Activated CD4-positive, alpha-beta T cell treated with anti-CD3 and anti-CD28 coated beads, Interleukin-2, amount 50 U/mL, for 4 hours (primary cell): ENCODE results near the gene RRAD.
"Not testable (repeated sequence)": the region's sequence is repeated elsewhere in the genome, so short reads cannot be mapped to it uniquely, and the experiment has no call there.

Source experiments
- DNase-seq, 2 experiments: peaks; one replicate each; pipeline ENCODE4 v3.0.0-alpha.2; 2020

The RRAD gene

GRCh38 chr16:66950971-66951790 is 25.8 kb upstream of the RRAD start:
- DNase-seq = no peak

DNA sequence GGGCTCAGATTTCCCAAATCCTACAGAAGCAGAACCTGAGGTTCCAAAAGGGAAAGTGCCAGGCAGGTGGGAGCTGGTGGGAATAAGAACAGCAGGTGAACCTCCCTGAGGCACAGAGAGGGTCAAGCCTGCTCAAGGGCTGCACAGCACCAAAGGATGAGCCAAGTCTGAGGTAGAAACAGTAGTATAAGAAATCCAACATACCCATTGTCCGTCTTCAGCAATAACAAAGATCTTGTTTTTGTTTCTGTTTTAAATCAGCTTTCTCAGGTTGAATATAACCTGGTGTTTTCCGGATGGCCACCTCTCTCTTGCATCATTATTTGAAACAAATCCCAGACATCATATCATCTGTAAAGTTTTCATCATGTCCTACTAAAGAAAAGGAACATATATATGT is 25.1 kb upstream of the RRAD start:
- no peak for DNase-seq

- no peak for DNase-seq
Measured at GRCh38 chr16:66949472-66949871, 24.1 kb upstream of the RRAD start.

DNA sequence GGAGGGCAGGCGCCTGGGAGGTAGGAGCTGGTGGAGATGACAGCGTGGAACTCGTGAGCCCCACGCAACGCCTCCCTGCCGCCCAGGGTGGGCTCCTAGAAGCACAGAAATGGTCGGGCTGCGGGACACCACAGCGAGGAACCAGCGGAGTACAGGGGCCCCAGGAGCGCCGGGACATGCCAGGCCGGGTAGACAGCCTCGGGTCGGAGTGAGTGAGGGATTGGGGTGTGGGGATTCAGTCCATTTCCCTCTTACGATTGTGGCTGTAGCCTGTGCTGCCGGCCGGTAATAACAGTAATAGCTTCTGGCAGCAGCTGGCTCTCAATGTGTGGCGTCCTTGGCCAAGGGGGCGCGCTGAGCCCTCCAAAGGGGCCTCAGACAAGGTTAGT is 23.5 kb upstream of the RRAD start:
- DNase-seq = no peak

DNA sequence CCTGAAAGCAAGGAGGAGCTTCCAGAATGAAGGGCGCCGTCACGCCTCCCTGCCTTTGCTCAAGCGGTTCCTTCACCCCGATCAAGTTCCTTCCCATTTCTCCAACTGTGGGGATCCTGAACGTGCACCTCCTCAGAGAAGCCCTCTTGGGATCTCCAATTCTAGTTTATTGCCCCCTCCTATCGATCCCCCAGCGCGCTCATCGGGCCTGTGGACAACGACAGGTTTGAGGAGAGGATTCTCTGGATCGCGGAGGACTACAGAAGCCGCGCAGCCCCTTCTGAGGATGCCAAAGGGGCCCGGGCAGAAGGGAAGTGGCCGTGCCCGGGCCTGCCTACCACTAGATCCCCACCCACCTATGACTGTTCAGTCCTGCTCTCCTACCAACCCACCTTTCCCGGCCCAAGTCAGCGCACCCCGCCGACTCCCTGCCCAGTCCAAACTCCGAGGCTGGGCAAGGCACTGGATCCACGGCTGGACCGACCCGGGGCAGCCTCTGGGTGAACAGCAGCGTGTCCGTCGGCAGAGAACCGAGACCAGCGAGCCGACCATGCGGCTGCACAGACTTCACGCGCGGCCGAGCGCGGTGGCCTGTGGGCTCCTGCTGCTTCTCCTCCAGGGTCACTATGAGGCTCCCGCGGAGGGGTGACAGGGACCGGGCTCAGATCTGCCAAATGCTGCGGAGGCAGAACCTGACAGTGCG is 22.9 kb upstream of the RRAD start:
- no peak for DNase-seq

DNA sequence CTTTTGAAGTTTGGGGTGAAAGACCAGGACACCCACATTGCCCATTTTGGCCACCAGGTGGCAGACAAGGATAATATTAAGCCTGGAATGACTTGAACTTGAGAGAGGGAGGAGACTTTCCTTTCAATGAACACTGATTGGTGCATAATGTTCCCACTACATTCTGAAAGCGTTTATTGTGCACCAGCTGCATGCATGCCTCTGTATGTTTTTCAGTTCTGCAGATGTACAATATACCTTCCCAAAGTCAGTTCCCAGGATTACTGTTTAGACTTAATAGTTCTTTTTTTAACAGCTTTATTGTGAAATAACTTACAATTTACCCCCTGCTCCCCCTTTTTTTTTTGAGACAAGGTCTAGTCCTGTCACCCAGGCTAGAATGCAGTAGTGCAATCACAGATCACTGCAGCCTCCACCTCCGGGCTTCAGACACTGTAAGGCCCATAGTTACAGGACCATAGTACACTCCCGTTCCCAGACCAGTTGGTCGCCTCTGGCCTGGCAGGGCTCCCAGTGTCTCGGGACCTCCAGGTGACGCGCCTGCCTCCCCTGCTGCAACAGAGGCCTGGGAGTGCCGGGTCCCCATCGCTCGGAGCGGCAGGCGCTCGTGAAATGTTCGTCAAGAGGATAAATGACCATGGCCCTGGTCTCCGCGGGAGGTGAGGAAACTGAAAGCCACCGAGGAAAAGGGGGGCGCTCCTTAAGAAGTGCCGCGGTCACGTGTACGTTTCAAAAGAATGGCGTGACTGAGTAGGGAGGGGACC is 22.1 kb upstream of the RRAD start:
- peak; percentile 82 to 87 for DNase-seq

GRCh38 chr16:66946974-66947301 is 21.6 kb upstream of the RRAD start:
- no peak for DNase-seq

- DNase-seq = no peak
Measured at GRCh38 chr16:66946541-66946940, 21.2 kb upstream of the RRAD start.

DNA sequence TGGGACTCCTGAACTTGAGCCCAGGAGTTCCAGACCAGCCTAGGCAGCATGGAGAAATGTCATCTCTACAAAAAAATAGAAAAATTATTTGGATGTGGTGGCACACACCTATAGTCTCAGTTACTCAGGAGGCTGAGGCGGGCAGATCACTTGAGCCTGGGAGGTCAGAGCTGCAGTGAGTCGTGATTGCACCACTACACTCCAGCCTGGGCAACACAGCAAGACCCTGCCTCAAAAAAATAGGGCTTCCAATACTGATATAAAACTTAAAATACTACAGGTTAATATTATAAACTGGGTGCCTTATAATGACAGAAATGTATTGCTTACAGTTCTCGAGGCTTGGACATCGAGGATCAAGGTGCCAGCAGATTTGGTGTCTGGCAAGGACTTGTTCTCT is 20.6 kb upstream of the RRAD start:
- DNase-seq = no peak

GRCh38 chr16:66944971-66945370 is 19.6 kb upstream of the RRAD start:
- DNase-seq = not testable (repeated sequence)

DNA sequence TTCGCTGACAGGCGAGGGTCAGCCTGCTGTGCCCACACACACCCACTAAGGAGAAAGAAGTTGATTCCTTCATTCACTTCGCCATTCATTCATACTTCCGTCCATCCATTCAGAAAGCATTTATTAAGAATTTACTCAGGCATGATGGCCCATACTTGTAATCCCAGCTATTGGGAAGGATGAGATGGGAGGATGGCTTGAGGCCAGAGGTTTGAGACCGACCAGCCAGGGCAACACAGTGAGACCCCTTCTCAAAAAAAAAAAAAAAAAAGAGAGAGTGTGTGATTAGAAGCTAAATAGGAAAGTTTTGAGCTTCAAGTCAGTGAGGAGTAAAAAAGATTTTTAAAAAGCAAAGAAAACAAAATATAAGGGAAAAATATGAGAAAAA is 18.7 kb upstream of the RRAD start:
- DNase-seq = no peak

DNA sequence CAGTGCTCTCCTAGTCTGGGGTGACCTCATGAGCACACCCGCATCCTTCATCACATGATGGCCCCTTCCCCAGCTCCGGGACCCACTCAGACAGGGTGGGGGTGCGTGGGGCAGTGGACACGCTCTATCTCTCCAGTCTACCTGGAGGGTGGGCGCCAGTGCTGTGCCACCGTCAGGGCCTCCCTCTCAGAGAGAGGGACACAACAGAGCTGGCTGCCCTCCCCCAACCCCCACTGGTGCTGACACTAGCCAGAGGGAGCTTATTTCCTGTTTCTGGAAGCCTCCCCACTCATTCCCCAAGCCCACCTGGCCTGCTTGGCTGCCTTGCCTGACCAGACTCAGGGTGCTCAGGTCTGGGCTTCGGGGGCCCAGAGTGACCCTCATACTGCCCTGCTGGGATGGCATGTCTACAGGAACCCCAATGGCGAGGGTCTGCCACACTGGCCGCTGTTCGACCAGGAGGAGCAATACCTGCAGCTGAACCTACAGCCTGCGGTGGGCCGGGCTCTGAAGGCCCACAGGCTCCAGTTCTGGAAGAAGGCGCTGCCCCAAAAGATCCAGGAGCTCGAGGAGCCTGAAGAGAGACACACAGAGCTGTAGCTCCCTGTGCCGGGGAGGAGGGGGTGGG is 18.2 kb upstream of the RRAD start:
- DNase-seq = no peak

DNA sequence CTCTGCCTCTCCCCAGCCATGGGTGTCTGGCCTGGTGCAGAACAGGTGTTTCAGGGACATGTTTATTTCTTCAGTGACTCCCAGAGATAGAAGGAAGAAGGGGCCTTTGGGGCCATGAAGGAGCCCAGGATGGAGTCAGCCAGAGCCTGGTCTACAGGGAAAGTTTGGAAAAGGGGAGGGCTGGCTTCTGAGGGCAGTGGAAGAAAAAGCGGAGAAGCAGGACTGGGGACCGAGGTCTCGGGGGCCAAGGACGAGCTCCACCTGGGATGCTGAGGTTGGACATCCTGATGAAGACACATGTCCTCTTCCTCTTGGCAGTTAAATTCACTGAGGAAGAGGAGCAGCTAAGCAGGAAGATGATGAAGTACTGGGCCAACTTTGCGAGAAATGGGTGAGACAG is 17.6 kb upstream of the RRAD start:
- DNase-seq = no peak

GRCh38 chr16:66940236-66940635 is 14.9 kb upstream of the RRAD start:
- no peak for DNase-seq

GRCh38 chr16:66939366-66939765 is 14.0 kb upstream of the RRAD start:
- DNase-seq = no peak

- no peak for DNase-seq
Measured at GRCh38 chr16:66937725-66938337, 12.5 kb upstream of the RRAD start.

DNA sequence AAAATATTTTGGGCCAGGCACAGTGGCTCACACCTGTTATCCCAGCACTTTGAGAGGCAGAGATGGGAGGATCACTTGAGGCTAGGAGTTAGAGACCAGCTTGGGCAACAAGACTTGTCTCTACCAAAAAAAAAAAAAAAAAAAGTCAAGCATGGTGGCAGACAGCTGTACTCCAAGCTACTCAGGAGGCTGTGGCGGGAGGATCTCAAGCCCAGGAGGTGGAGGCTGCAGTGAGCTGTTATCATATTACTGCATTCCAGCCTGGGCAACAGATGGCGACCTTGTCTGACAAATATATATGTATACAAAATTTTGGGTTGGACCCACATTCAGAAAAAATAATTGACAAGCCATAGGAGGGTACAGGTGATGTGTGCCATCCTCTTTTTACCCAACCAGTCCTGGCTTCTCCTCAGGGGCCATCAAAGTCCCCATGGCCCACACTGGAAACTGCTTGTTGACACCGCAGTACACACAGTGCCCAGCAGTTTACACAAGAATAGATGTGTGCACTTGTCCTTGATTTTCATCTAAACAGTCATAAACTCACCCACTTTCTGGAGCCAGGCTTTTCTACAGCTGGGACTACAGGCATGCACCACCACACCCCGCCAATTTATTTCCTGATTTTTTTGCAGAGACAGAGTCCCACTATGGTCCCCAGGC is 11.7 kb upstream of the RRAD start:
- DNase-seq = no peak

DNA sequence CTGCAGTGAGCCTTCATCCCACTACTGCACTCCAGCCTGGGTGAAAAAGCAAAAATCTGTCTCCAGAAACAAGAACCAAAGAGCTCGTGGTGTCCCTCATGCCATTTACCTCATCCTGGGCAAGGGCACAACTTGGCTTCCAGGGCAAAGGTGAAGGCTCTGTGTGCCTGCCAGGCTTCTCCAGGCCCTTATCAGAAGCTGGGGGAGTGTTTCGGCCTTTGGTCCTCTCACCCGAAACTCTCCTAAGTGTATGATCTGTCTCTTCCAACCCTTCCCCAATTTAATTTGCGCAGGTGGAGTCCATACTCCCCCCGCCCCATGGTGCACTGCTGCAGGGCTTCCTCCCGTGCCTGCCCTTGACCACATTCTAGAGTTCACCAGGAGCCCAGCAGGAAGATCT is 11.1 kb upstream of the RRAD start:
- no peak for DNase-seq

- no peak for DNase-seq
Measured at GRCh38 chr16:66935314-66936011, 10.1 kb upstream of the RRAD start, which contains the start of gene CES2. Gene CES2 (plus strand): TSS chr16:66935516. CDS start chr16:66935636, 120 bp downstream.

GRCh38 chr16:66934839-66935313 is 9.5 kb upstream of the RRAD start:
- not testable (repeated sequence) for DNase-seq

DNA sequence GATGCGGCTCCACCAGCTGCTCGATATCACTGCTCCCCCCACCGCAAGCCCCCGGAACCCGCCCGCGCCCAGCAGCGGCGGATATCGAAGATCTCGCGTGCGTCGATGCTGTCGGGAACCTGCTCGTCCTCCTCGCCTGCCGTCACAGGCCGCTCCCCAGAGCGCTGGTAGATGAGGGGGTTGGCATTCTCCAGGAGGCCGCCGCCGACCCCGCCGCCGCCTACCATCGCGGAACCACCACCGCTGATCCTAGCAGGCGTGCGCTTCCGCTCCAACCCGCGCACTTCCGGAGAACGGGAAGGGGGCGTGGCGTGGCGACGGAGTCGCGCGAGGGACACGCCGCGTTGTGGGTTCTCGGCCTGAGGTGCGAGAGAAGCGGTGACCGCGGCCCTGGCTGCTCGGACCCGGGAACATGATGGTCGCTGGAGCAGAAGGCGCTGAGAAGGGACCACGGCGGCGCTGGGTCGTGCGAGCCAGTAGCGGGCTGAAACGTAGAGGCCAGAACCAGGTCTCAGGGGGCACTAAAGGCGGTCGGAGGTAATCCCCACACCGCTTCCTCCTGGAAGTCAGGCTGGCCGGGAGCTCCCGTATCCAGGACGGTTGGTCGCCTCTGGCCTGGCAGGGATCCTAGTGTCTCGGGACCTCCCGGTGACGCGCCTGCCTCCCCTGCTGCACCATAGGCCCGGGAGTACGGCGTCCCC is 9.0 kb upstream of the RRAD start, which contains the start of gene CIAO2B:
CIAO2B (minus strand) TSS at position 265 of the 701 bp plus-strand sequence; CDS start at position 227, 38 bp downstream.
- DNase-seq = peak; percentile 84 to 85
